ENCODE results near the gene CC2D2A.
A peak's percentile ranks its signal among the peaks of the same experiment; 100 is the strongest.
"Not testable (repeated sequence)": the region's sequence is repeated elsewhere in the genome, so short reads cannot be mapped to it uniquely, and the experiment has no call there.

The CC2D2A gene

DNA sequence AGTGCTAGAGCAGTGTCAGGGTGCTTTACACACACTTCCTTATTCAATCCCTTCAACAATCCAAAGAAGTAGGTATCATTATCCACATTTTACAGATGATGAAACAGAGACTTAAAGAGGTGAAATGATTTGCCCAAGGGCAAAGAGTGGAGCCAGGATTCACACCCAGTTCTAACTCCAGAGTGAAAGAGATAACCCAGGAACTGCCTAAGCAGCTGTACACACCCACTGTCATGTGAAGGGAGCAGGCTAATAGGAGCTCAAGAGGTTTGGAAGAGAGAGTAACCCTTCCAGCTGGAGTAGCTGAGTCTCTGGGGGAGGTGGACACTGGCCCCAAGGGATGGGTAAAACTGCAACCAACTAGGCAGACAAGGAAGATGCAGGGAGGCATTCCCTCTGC is 92.9 kb downstream of the CC2D2A start:
- no peak for DNase-seq

DNA sequence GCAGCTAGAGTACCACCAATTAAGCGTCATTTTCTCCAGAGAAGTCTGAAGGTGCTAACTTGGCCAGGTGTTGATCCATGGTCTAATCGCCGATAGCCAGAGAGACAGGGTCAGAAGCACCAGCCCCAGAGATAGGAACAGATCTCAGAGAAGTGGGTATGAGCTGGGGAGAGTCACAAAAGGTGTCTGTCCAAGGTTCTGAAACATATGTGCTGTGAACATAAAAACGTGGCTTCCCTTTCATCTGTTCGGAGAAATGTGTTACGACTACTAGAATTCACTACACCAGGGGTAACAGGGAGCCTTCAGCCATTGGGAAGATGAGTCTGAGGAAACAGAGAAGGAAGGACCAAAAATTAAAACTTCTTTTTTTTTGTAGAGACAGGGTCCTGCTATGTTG is 94.2 kb downstream of the CC2D2A start:
- DNase-seq = no peak

DNA sequence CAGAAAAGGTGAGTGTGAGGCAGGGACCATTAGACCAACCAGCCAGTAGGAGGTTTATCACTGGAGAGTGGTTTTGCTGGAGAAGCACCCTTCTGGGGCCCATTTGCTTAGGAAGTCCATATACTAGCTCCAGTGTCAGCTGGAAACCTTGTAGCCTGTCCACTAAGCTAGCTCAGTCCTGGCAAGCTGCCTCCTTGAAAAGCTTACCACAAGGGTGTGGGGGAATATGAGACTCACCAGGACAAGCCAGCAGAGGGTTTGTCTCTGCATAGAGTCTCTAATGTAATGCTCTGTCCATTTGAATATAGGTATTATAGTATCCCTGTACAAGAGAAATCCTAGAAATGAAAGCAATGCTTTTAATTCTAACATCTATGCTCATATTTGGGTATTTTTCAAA is 99.1 kb downstream of the CC2D2A start:
- DNase-seq = no peak

GRCh38 chr4:15569746-15570145 is 100.1 kb downstream of the CC2D2A start:
- no peak for DNase-seq

- no peak for DNase-seq
These were observed 106.3 kb downstream of the CC2D2A start for GRCh38 chr4:15575966-15576365.

- DNase-seq = no peak
These were observed 107.8 kb downstream of the CC2D2A start for GRCh38 chr4:15577508-15577907.

GRCh38 chr4:15584785-15585184 is 115.1 kb downstream of the CC2D2A start:
- no peak for DNase-seq

DNA sequence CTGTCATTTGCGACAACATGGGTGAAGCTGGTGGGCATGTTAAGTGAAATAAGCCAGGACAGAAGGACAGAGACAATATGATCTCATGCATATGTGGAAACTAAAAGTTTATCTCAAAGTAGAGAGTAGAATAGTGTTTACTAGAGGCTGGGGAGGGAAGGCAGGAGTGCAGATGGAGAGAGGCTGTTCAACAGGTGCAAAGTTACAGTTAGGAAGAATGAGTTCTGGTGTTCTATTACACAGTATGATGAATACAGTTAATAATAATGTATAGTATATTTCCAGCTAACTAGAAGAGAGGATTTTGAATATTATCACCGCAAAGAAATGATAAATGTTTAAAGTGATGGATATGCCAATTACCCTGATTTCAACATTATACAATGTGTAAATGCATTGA is 115.6 kb downstream of the CC2D2A start:
- DNase-seq = no peak

GRCh38 chr4:15586066-15586465 is 116.4 kb downstream of the CC2D2A start:
- no peak for DNase-seq

GRCh38 chr4:15587649-15588048 is 118.0 kb downstream of the CC2D2A start:
- DNase-seq = no peak

- no peak for DNase-seq
These were observed 123.1 kb downstream of the CC2D2A start for GRCh38 chr4:15592799-15593198.

DNA sequence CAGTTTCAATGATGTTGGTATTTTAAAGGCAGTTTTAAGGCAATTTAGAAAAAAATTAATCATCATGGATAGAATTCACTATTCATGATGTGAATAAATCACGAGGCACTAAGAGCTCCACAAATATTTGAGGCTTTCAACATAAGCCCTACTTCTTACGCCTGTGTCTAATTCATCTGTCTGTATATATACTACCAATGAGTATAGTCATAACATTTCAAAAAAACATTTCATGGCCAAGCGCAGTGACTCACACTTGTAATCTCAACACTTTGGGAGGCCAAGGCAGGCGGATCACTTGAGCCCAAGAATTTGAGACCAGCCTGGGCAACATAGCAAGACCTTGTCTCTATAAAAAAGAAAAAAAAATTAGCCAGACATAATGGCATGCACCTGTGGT is 129.0 kb downstream of the CC2D2A start:
- no peak for DNase-seq

- no peak for DNase-seq
These were observed 130.5 kb downstream of the CC2D2A start for GRCh38 chr4:15600176-15600575.

- no peak for DNase-seq
These were observed 132.2 kb downstream of the CC2D2A start for GRCh38 chr4:15601862-15602261.

DNA sequence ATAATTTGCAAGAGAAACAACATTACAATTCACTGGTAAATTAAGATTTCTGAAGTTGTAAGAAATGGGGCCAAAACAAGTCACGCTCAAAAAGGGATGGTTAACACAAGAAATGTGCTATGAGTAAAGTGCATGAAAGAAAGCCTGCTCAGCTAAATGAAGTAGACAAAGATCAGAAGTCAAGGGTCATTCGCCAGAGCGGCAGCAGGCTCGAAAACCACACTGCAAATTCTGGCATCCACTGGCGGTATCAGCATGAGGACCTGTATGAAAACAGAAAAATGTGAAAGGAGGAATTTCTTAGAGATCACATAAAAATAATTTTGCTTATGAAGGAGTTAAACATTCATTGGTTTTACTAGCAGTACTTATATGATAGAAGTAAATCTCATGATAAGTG is 135.9 kb downstream of the CC2D2A start:
- DNase-seq = no peak

GRCh38 chr4:15610855-15611254 is 141.2 kb downstream of the CC2D2A start:
- no peak for DNase-seq

GRCh38 chr4:15612136-15612535 is 142.5 kb downstream of the CC2D2A start:
- no peak for DNase-seq

DNA sequence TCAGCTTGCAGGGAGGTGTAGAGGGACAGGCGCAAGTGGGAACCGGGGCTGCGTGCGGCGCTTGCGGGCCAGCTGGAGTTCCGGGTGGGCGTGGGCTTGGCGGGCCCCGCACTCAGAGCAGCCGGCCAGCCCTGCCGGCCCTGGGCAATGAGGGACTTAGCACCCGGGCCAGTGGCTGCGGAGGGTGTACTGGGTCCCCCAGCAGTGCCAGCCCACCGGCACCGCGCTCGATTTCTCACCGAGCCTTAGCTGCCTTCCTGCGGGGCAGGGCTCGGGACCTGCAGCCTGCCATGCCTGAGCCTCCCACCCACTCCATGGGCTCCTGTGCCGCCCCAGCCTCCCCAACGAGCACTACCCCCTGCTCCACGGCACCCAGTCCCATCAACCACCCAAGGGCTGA is 145.2 kb downstream of the CC2D2A start:
- DNase-seq = not testable (repeated sequence)

GRCh38 chr4:15617407-15617806 is 147.7 kb downstream of the CC2D2A start:
- not testable (repeated sequence) for DNase-seq

GRCh38 chr4:15636818-15637217 is 167.1 kb downstream of the CC2D2A start:
- no peak for DNase-seq

GRCh38 chr4:15638418-15638817 is 168.7 kb downstream of the CC2D2A start:
- DNase-seq = no peak

GRCh38 chr4:15648600-15648999 is 178.9 kb downstream of the CC2D2A start:
- no peak for DNase-seq

DNA sequence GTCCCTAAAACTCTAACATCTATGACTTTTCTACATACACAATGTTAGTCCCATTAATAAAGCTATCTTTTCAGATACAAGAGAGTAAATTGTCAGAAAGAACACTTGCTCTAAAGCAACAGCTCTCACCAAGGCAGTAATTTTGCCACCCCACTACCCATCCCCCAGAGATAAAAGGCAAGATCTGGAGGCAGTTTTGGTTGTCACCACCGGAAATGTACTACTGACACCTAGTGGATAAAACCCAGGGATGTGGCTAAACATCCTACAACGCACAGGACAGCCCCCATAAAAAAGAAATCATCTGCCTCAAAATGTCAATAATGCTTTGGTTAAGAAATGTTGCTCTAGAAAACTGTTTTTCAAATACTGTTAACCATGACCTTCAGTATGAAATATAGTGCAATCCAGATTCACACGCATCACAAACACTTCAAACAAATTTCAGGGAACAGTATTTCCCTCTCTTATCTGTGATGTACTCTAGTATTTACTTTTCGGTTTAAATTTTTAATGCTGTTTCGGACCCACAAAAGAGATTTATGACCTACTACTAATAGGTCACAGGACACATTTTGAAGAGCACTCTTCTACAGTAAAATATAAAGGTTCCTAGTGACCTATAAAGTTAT is 180.3 kb downstream of the CC2D2A start:
- DNase-seq = peak; percentile 38

All from stimulated activated naive CD4-positive, alpha-beta T cell treated with Interleukin-2 at 50 U/mL for 16 hours (primary cell).